K562 treated with DMSO at 1 percent for 4 hours (cell line): ENCODE results near the gene EP300. TPM values are rescaled to one million over a fixed set of nuclear protein-coding genes. Genes with fewer than 3 reads are reported as not detected.

ENCODE experiments used
- total RNA-seq: library from RNA; unstranded; fragments of 300-600 nt; gene quantifications from 2 replicates; pipeline ENCODE4 v1.2.3, GENCODE V29; 2022; ENCODE audit not compliant: insufficient read depth

EP300 gene
- 20.9 and 22.3 TPM in 2 replicates for total RNA-seq

DNA sequence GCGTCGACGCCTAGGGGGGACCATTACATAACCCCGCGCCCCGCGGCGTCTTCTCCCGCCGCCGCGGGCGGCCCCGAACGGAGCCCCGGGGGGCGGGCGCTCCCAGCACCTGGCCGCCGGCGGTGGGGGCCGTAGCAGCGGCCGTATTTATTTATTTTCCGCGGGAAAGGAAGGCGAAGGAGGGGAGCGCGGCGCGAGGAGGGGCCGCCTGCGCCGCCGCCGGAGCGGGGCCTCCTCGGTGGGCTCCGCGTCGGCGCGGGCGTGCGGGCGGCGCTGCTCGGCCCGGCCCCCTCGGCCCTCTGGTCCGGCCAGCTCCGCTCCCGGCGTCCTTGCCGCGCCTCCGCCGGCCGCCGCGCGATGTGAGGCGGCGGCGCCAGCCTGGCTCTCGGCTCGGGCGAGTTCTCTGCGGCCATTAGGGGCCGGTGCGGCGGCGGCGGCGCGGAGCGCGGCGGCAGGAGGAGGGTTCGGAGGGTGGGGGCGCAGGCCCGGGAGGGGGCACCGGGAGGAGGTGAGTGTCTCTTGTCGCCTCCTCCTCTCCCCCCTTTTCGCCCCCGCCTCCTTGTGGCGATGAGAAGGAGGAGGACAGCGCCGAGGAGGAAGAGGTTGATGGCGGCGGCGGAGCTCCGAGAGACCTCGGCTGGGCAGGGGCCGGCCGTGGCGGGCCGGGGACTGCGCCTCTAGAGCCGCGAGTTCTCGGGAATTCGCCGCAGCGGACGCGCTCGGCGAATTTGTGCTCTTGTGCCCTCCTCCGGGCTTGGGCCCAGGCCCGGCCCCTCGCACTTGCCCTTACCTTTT is at the start of gene EP300:
Gene EP300, plus strand, starts transcription at position 570 of the 795 bp plus-strand sequence. CDS start 413 bp downstream, outside the sequence.

DNA sequence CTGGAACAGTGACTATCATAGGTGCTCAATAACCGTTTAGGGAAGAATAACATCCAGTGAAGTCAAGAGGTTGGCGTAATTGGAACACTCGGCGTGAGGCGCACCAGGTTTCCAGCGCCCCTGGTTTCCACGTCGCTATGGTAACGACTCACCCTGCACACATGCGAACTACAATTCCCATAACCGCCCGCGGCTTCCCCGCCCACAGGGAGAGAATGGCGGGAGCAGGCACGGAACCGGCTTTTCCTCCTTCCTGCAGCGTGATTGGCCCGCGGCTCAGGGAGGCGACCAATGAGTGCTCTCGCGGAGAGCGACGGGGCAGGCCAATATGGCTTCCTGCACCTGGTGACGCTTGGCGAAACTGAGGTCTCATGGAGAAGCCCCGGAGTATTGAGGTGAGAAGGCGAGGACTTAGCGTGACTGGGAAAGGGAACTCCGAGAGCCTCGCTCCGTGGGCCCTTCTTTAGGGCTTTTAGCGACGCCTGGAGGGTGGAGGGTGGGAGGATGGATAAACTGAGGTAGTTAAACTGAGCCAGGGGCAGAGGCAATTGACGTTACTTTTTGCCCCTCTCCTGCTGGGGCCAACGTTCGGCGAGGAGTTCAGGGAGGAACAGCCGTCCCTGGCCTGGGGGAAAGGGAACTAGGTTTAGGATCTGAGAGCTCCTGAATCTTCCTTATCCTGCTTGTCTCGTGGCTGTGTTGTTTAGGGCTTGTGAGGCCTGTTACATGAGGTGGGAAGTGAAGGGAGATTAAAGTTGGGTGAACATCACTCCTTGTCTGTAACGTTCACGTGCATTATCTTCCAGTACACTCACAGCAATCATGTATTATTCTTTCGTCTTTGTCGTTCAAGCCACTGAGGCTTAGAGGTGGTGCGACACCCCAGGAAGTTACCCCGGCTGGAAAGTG is 112.9 kb downstream of the EP300 start, which contains the start of gene L3MBTL2:
Gene L3MBTL2, plus strand, starts transcription at position 321 of the 909 bp plus-strand sequence. Its CDS starts 51 bp downstream, at position 372.

Other genes with a start within 250 kb of the EP300 start
- 179 and 241 TPM in 2 replicates for gene ST13, start 236.0 kb upstream of the EP300 start, total RNA-seq
- gene XPNPEP3, start 235.4 kb upstream of the EP300 start, total RNA-seq: 8.9 and 9.1 TPM in 2 replicates
- gene DNAJB7, start 230.5 kb upstream of the EP300 start, total RNA-seq: not detected in 2 replicates
- 39.1 and 44.9 TPM in 2 replicates for gene RBX1, start 141.2 kb upstream of the EP300 start, total RNA-seq
- 8.4 and 12.0 TPM in 2 replicates for gene L3MBTL2, start 112.7 kb downstream of the EP300 start, total RNA-seq
- not detected in 2 replicates for gene CHADL, start 148.3 kb downstream of the EP300 start, total RNA-seq
- gene RANGAP1, start 193.6 kb downstream of the EP300 start, total RNA-seq: 95.8 and 110 TPM in 2 replicates
- gene ZC3H7B, start 208.9 kb downstream of the EP300 start, total RNA-seq: 32.3 and 35.7 TPM in 2 replicates